ENCODE measurements around the gene MACROH2A2. TPM values are rescaled to one million over a fixed set of nuclear protein-coding genes. Genes with fewer than 3 reads are reported as not detected.

The MACROH2A2 gene
- total and polyA plus RNA-seq, 2 experiments from 2014 or later, result 11.6 to 16.2 TPM

DNA sequence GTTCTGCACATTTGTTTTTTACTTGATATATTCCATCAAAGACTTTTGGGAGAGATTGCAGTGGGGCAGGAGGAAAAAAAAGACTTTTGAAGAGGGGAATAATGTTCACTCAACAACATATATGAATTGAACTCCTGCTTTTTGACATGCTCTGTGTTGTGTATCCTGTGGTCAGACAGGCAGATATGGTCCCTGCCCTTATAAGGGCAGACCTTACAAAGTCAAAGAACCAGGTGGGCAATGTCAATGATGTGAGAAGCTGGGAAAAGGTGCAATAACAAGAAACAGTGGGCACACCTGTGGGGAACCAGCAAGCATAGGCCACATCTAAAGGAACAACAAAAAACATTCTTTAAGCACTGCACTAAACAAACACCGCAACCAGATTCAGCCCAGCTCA lies 71.8 kb downstream of the MACROH2A2 start (continued):
- TF ChIP-seq, protein P1, sequence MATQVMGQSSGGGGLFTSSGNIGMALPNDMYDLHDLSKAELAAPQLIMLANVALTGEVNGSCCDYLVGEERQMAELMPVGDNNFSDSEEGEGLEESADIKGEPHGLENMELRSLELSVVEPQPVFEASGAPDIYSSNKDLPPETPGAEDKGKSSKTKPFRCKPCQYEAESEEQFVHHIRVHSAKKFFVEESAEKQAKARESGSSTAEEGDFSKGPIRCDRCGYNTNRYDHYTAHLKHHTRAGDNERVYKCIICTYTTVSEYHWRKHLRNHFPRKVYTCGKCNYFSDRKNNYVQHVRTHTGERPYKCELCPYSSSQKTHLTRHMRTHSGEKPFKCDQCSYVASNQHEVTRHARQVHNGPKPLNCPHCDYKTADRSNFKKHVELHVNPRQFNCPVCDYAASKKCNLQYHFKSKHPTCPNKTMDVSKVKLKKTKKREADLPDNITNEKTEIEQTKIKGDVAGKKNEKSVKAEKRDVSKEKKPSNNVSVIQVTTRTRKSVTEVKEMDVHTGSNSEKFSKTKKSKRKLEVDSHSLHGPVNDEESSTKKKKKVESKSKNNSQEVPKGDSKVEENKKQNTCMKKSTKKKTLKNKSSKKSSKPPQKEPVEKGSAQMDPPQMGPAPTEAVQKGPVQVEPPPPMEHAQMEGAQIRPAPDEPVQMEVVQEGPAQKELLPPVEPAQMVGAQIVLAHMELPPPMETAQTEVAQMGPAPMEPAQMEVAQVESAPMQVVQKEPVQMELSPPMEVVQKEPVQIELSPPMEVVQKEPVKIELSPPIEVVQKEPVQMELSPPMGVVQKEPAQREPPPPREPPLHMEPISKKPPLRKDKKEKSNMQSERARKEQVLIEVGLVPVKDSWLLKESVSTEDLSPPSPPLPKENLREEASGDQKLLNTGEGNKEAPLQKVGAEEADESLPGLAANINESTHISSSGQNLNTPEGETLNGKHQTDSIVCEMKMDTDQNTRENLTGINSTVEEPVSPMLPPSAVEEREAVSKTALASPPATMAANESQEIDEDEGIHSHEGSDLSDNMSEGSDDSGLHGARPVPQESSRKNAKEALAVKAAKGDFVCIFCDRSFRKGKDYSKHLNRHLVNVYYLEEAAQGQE (IDR thresholded peaks at IDR 0.05; ENCODE audit: unreplicated experiment), result no peak
- TF ChIP-seq, protein P2, sequence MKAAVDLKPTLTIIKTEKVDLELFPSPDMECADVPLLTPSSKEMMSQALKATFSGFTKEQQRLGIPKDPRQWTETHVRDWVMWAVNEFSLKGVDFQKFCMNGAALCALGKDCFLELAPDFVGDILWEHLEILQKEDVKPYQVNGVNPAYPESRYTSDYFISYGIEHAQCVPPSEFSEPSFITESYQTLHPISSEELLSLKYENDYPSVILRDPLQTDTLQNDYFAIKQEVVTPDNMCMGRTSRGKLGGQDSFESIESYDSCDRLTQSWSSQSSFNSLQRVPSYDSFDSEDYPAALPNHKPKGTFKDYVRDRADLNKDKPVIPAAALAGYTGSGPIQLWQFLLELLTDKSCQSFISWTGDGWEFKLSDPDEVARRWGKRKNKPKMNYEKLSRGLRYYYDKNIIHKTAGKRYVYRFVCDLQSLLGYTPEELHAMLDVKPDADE (IDR thresholded peaks at IDR 0.05), result no peak

DNA sequence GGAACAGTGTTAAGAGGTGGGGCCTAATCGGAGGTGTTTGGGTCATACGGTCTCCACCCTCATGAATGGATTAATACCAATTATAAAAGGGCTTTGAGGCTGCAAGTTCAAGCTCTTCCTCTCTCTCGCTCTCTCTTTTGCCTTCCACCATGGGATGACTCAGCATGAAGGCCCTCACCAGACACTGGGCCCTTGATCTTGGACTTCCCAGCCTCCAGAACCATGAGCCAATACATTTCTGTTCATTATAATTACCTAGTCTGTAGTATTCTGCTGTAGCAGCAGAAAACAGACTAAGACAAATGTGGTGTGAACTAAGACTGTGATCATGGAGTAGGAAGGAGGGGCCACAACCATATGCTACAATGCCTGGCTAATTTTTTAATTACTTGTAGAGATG lies 72.3 kb downstream of the MACROH2A2 start:
- ATAC-seq, result no peak
- Histone ChIP-seq H3F3A (replicated peaks; ENCODE audit: low read depth) (no peaks in the 10 kb centered on the region), H3K27me3 (ENCODE audit: insufficient read depth) (no peaks in the 10 kb centered on the region), H4K20me1 (replicated peaks; ENCODE audit: insufficient read depth) (no peaks in the 10 kb centered on the region; the same call in 1 of the 2 replicates), H3K4me1 (ENCODE audit: insufficient read depth) (no peaks in the 10 kb centered on the region), H3K4me3 (no peak overlapping the region), H3K36me3 (ENCODE audit: insufficient read depth) (no peaks in the 10 kb centered on the region), H3K4me2 (no peak overlapping the region), H2AFZ (no peak overlapping the region), H3K9me2 (ENCODE audit: insufficient read depth) (no peaks in the 10 kb centered on the region), H3K79me2 (replicated peaks; ENCODE audit: insufficient read depth) (no peaks in the 10 kb centered on the region), H3K27ac (ENCODE audit: low read depth) (no peak overlapping the region)
- H3K4me1 Mint-ChIP-seq, result no peaks in the 10 kb centered on the region
- peaks cover 3% of the 10 kb centered on the region; the same call in 1 of the 3 replicates for H3K9me3 Mint-ChIP-seq
- DNase-seq (ENCODE audit: low spot score), result no peak
- peaks cover 3% of the 10 kb centered on the region; the same call in 1 of the 3 replicates for H3K36me3 Mint-ChIP-seq (ENCODE audit: low read depth)
- H3K4me3 Mint-ChIP-seq, result no peak overlapping the region
- H3K27ac Mint-ChIP-seq, result no peak overlapping the region
- peaks cover 3% of the 10 kb centered on the region for H3K27me3 Mint-ChIP-seq (ENCODE audit: insufficient read depth, low read depth, poor library complexity)
- TF ChIP-seq JUNB (IDR thresholded peaks at IDR 0.05; ENCODE audit: unreplicated experiment) (no peak), NANOG (IDR thresholded peaks at IDR 0.05; ENCODE audit: borderline replicate concordance) (no peak), EZH2phosphoT487 (IDR thresholded peaks at IDR 0.05; ENCODE audit: unreplicated experiment) (no peak), POLR2AphosphoS5 (IDR thresholded peaks at IDR 0.05; ENCODE audit: low read depth) (no peak), ZNF331 (CRISPR knock-in tag; IDR thresholded peaks at IDR 0.05; ENCODE audit: low read depth) (no peak), ZNF114 (CRISPR knock-in tag; IDR thresholded peaks at IDR 0.05) (no peak), STAT1 (IDR thresholded peaks at IDR 0.05; ENCODE audit: unreplicated experiment) (no peak)
- TF ChIP-seq, protein P3, sequence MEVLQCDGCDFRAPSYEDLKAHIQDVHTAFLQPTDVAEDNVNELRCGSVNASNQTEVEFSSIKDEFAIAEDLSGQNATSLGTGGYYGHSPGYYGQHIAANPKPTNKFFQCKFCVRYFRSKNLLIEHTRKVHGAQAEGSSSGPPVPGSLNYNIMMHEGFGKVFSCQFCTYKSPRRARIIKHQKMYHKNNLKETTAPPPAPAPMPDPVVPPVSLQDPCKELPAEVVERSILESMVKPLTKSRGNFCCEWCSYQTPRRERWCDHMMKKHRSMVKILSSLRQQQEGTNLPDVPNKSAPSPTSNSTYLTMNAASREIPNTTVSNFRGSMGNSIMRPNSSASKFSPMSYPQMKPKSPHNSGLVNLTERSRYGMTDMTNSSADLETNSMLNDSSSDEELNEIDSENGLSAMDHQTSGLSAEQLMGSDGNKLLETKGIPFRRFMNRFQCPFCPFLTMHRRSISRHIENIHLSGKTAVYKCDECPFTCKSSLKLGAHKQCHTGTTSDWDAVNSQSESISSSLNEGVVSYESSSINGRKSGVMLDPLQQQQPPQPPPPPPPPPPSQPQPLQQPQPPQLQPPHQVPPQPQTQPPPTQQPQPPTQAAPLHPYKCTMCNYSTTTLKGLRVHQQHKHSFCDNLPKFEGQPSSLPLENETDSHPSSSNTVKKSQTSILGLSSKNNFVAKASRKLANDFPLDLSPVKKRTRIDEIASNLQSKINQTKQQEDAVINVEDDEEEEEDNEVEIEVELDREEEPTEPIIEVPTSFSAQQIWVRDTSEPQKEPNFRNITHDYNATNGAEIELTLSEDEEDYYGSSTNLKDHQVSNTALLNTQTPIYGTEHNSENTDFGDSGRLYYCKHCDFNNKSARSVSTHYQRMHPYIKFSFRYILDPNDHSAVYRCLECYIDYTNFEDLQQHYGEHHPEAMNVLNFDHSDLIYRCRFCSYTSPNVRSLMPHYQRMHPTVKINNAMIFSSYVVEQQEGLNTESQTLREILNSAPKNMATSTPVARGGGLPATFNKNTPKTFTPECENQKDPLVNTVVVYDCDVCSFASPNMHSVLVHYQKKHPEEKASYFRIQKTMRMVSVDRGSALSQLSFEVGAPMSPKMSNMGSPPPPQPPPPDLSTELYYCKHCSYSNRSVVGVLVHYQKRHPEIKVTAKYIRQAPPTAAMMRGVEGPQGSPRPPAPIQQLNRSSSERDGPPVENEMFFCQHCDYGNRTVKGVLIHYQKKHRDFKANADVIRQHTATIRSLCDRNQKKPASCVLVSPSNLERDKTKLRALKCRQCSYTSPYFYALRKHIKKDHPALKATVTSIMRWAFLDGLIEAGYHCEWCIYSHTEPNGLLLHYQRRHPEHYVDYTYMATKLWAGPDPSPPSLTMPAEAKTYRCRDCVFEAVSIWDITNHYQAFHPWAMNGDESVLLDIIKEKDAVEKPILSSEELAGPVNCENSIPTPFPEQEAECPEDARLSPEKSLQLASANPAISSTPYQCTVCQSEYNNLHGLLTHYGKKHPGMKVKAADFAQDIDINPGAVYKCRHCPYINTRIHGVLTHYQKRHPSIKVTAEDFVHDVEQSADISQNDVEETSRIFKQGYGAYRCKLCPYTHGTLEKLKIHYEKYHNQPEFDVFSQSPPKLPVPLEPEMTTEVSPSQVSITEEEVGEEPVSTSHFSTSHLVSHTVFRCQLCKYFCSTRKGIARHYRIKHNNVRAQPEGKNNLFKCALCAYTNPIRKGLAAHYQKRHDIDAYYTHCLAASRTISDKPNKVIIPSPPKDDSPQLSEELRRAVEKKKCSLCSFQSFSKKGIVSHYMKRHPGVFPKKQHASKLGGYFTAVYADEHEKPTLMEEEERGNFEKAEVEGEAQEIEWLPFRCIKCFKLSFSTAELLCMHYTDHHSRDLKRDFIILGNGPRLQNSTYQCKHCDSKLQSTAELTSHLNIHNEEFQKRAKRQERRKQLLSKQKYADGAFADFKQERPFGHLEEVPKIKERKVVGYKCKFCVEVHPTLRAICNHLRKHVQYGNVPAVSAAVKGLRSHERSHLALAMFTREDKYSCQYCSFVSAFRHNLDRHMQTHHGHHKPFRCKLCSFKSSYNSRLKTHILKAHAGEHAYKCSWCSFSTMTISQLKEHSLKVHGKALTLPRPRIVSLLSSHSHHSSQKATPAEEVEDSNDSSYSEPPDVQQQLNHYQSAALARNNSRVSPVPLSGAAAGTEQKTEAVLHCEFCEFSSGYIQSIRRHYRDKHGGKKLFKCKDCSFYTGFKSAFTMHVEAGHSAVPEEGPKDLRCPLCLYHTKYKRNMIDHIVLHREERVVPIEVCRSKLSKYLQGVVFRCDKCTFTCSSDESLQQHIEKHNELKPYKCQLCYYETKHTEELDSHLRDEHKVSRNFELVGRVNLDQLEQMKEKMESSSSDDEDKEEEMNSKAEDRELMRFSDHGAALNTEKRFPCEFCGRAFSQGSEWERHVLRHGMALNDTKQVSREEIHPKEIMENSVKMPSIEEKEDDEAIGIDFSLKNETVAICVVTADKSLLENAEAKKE (CRISPR knock-in tag; IDR thresholded peaks at IDR 0.05), result no peak
- TF ChIP-seq, protein P1 (IDR thresholded peaks at IDR 0.05; ENCODE audit: unreplicated experiment), result no peak

All from GM23338 (cell line).